Loucy (cell line): Measurements from ENCODE around the gene OR2Z1.

ENCODE experiments used
- EZH2phosphoT487 ChIP-seq: fragments of 200-600 bp; IDR thresholded peaks from 2 replicates; pipeline ENCODE4 v1.6.1; 2018; ENCODE audit warnings: antibody characterized with exemption, mild to moderate bottlenecking, moderate library complexity, borderline replicate concordance
- TF ChIP-seq, protein P1 (sequence below): fragments of 200-600 bp; sonication (generic); conservative IDR thresholded peaks from 2 replicates; pipeline ENCODE4 v1.5.1; 2014; ENCODE audit warnings: mild to moderate bottlenecking, antibody characterized with exemption, low read length

- TF ChIP-seq EZH2phosphoT487: no peak
- TF ChIP-seq, protein P1, sequence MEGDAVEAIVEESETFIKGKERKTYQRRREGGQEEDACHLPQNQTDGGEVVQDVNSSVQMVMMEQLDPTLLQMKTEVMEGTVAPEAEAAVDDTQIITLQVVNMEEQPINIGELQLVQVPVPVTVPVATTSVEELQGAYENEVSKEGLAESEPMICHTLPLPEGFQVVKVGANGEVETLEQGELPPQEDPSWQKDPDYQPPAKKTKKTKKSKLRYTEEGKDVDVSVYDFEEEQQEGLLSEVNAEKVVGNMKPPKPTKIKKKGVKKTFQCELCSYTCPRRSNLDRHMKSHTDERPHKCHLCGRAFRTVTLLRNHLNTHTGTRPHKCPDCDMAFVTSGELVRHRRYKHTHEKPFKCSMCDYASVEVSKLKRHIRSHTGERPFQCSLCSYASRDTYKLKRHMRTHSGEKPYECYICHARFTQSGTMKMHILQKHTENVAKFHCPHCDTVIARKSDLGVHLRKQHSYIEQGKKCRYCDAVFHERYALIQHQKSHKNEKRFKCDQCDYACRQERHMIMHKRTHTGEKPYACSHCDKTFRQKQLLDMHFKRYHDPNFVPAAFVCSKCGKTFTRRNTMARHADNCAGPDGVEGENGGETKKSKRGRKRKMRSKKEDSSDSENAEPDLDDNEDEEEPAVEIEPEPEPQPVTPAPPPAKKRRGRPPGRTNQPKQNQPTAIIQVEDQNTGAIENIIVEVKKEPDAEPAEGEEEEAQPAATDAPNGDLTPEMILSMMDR: no peak; the same call in 1 of the 2 replicates
Measured at GRCh38 chr19:8698433-8699063, 22.9 kb upstream of the OR2Z1 start, which contains the start of gene ACTL9.
